Breast epithelium (tissue), 4 donors: ENCODE data around the gene RTN4. TPM values are rescaled to one million over a fixed set of nuclear protein-coding genes. Genes with fewer than 3 reads are reported as not detected.

Source experiments
- DNase-seq, 2 donors: peaks; one replicate each; pipeline ENCODE4 v3.0.0-alpha.2; 2019; ENCODE audit warnings: low spot score in 2 of 2
- H3K27ac ChIP-seq, 2 donors: fragments of 200-600 bp; sonication (generic) in 1 of 2; one replicate each; pipeline ENCODE4 v1.5.1; 2016 to 2019; ENCODE audit warnings: mild to moderate bottlenecking in 1 of 2
- H3K27me3 ChIP-seq, 2 donors: fragments of 200-600 bp; sonication (generic) in 1 of 2; one replicate each; pipeline versions ENCODE4 v1.5.1 to v1.6.0; 2017 to 2019; ENCODE audit warnings: control low read depth in 1 of 2, mild to moderate bottlenecking in 1 of 2
- H3K36me3 ChIP-seq: fragments of 200-600 bp; one replicate; pipeline ENCODE4 v1.5.1; 2019
- H3K4me1 ChIP-seq, 2 donors: fragments of 200-600 bp; sonication (generic); one replicate each; pipeline ENCODE4 v1.5.1; 2016 to 2019; ENCODE audit warnings: control low read depth in 1 of 2
- H3K4me3 ChIP-seq, 3 donors: fragments of 200-600 bp; sonication (generic); 1 replicate in 2 of 3; 2 replicates in 1 of 3; pipeline ENCODE4 v1.5.1; 2016 to 2019; ENCODE audit warnings: mild to moderate bottlenecking in 3 of 3, moderate library complexity in 2 of 3
- H3K9me3 ChIP-seq, 2 donors: fragments of 200-600 bp; sonication (generic) in 1 of 2; one replicate each; pipeline ENCODE4 v1.5.1; 2016 to 2019; ENCODE audit warnings: control low read depth in 1 of 2
- CTCF ChIP-seq, 3 donors: fragments of 450-650 bp; IDR thresholded peaks; one replicate each; pipeline ENCODE4 v1.5.1; 2016 to 2017; ENCODE audit warnings: antibody characterized with exemption in 3 of 3, mild to moderate bottlenecking in 3 of 3, moderate library complexity in 3 of 3
- POLR2A ChIP-seq: fragments of 450-650 bp; IDR thresholded peaks from one replicate; pipeline ENCODE4 v1.6.1; 2016; ENCODE audit warnings: antibody characterized with exemption, mild to moderate bottlenecking, moderate library complexity
- POLR2AphosphoS5 ChIP-seq, 3 donors: sonication (generic); formaldehyde crosslinking; IDR thresholded peaks; one replicate each; pipeline ENCODE4 v1.6.1; 2017; ENCODE audit warnings: antibody characterized with exemption in 3 of 3
- intact Hi-C: fragments of 100-400 bp; cut with DNase I; formaldehyde crosslinking; loops from one replicate; pipeline ENCODE4 v1.15.1; 2023; ENCODE audit warnings: low total_unique reads
- total RNA-seq, 3 donors: library from RNA; depleted of rRNA; stranded (reverse); fragments of >200 nt; gene quantifications; one replicate each; pipeline ENCODE4 v1.1.0, GENCODE V29; 2016

RTN4 gene
- total RNA-seq, 3 donors from 2014 or later: 188 to 419 (median 201) TPM

- DNase-seq: no peak
- intact Hi-C loops: no loop called here
- no peak for TF ChIP-seq POLR2A
- TF ChIP-seq POLR2AphosphoS5 (IDR thresholded peaks at IDR 0.05): no peak
- TF ChIP-seq CTCF (IDR thresholded peaks at IDR 0.05): no peak
- Histone ChIP-seq H3K36me3 (no peaks in the 10 kb centered on the region), H3K4me3 (no peak overlapping the region), H3K27ac (no peak overlapping the region), H3K27me3 (no peaks in the 10 kb centered on the region), H3K4me1 (no peaks in the 10 kb centered on the region), H3K9me3 (no peaks in the 10 kb centered on the region)
Measured at GRCh38 chr2:55088400-55088799, 38.1 kb upstream of the RTN4 start.

GRCh38 chr2:55087936-55088335 is 37.7 kb upstream of the RTN4 start:
- no peak for DNase-seq
- H3K36me3 ChIP-seq: no peaks in the 10 kb centered on the region
- H3K9me3 ChIP-seq: no peaks in the 10 kb centered on the region
- TF ChIP-seq POLR2AphosphoS5 (IDR thresholded peaks at IDR 0.05) (no peak), CTCF (IDR thresholded peaks at IDR 0.05) (no peak), POLR2A (no peak)
- no peak overlapping the region for H3K27ac ChIP-seq
- no peaks in the 10 kb centered on the region for H3K4me1 ChIP-seq
- no peak overlapping the region for H3K4me3 ChIP-seq
- no peaks in the 10 kb centered on the region for H3K27me3 ChIP-seq
- intact Hi-C loops: no loop called here

- intact Hi-C loops: no loop called here
- Histone ChIP-seq H3K4me1 (no peaks in the 10 kb centered on the region), H3K27ac (no peak overlapping the region), H3K36me3 (no peaks in the 10 kb centered on the region), H3K27me3 (no peaks in the 10 kb centered on the region), H3K4me3 (no peak overlapping the region), H3K9me3 (no peaks in the 10 kb centered on the region)
- no peak for TF ChIP-seq POLR2A
- TF ChIP-seq CTCF (IDR thresholded peaks at IDR 0.05): no peak
- no peak for TF ChIP-seq POLR2AphosphoS5 (IDR thresholded peaks at IDR 0.05)
- no peak for DNase-seq
Measured at GRCh38 chr2:55087501-55087900, 37.2 kb upstream of the RTN4 start.

GRCh38 chr2:55085113-55086040 is 35.1 kb upstream of the RTN4 start:
- no peak overlapping the region for H3K27ac ChIP-seq
- H3K4me3 ChIP-seq: no peak overlapping the region
- no peak for TF ChIP-seq CTCF (IDR thresholded peaks at IDR 0.05)
- TF ChIP-seq POLR2AphosphoS5 (IDR thresholded peaks at IDR 0.05): no peak
- no peak for TF ChIP-seq POLR2A
- intact Hi-C loops: no loop called here
- DNase-seq: no peak
- no peaks in the 10 kb centered on the region for H3K27me3 ChIP-seq
- H3K9me3 ChIP-seq: no peaks in the 10 kb centered on the region
- H3K4me1 ChIP-seq: no peaks in the 10 kb centered on the region
- no peaks in the 10 kb centered on the region for H3K36me3 ChIP-seq

GRCh38 chr2:55084641-55085040 is 34.4 kb upstream of the RTN4 start:
- Histone ChIP-seq H3K4me1 (no peaks in the 10 kb centered on the region), H3K36me3 (no peaks in the 10 kb centered on the region), H3K9me3 (no peaks in the 10 kb centered on the region), H3K4me3 (no peak overlapping the region), H3K27me3 (no peaks in the 10 kb centered on the region), H3K27ac (no peak overlapping the region)
- TF ChIP-seq POLR2A (no peak), CTCF (IDR thresholded peaks at IDR 0.05) (no peak), POLR2AphosphoS5 (IDR thresholded peaks at IDR 0.05) (no peak)
- intact Hi-C loops: no loop called here
- no peak for DNase-seq
